HEK293T (cell line): ENCODE measurements around the gene TMEM117.
"Not testable (repeated sequence)": the region's sequence is repeated elsewhere in the genome, so short reads cannot be mapped to it uniquely, and the experiment has no call there.

Experiments used
- BHLHE40 ChIP-seq: fragments of 450-650 bp; IDR thresholded peaks from 2 replicates; pipeline ENCODE4 v1.6.1; 2016; ENCODE audit warnings: mild to moderate bottlenecking, moderate library complexity, borderline replicate concordance
- FOXM1 ChIP-seq: fragments of 450-650 bp; IDR thresholded peaks from 2 replicates; pipeline ENCODE4 v1.6.1; 2017; ENCODE audit warnings: mild to moderate bottlenecking, borderline replicate concordance
- NFRKB ChIP-seq: fragments of 450-650 bp; IDR thresholded peaks from 2 replicates; pipeline ENCODE4 v1.6.1; 2016; ENCODE audit warnings: mild to moderate bottlenecking, moderate library complexity
- SP1 ChIP-seq: fragments of 450-650 bp; IDR thresholded peaks from 2 replicates; pipeline ENCODE4 v1.6.1; 2017
- SUZ12 ChIP-seq: fragments of 450-650 bp; IDR thresholded peaks from 2 replicates; pipeline ENCODE4 v1.6.1; 2016; ENCODE audit warnings: mild to moderate bottlenecking

DNA sequence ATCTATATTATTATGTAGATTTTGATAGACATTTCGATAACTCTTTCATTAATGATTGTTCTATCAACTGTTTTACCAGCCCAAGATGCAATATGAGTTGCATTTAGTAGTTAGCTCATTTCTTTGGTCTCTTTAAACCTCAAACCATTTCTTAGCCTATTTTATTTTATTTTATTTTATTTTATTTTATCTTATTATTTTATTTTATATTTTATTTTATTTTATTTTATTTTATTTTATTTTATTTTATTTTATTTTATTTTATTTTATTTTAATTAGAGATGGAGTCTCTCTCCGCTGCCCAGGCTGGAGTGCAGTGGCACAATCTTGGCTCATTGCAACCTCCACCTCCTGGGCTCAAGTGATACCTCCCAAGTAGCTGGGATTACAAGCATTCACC lies 191.0 kb downstream of the TMEM117 start:
- not testable (repeated sequence) for TF ChIP-seq SP1, NFRKB, SUZ12, FOXM1, BHLHE40
